Ascending aorta (tissue), 2 donors: ENCODE results near the gene FREM2. TPM values are rescaled to one million over a fixed set of nuclear protein-coding genes. Genes with fewer than 3 reads are reported as not detected.

ENCODE experiments used
- DNase-seq, 2 donors: peaks; one replicate each; pipeline ENCODE4 v3.0.0-alpha.2; 2019; ENCODE audit warnings: low spot score in 2 of 2
- H3K27ac ChIP-seq, 2 donors: fragments of 200-600 bp; sonication (generic); one replicate each; pipeline ENCODE4 v1.5.1; 2016 to 2017; ENCODE audit warnings: mild to moderate bottlenecking in 1 of 2
- H3K27me3 ChIP-seq: fragments of 200-600 bp; sonication (generic); one replicate; pipeline ENCODE4 v1.5.1; 2017
- H3K36me3 ChIP-seq, 2 donors: fragments of 200-600 bp; sonication (generic); one replicate each; pipeline ENCODE4 v1.5.1; 2016
- H3K4me1 ChIP-seq, 2 donors: fragments of 200-600 bp; sonication (generic); one replicate each; pipeline ENCODE4 v1.5.1; 2016 to 2017; ENCODE audit warnings: mild to moderate bottlenecking in 1 of 2
- H3K4me3 ChIP-seq, 2 donors: fragments of 200-600 bp; sonication (generic); one replicate each; pipeline ENCODE4 v1.5.1; 2016 to 2017; ENCODE audit warnings: mild to moderate bottlenecking in 1 of 2
- H3K9me3 ChIP-seq, 2 donors: fragments of 200-600 bp; sonication (generic); one replicate each; pipeline ENCODE4 v1.5.1; 2016
- CTCF ChIP-seq, 3 experiments: fragments of 200-600 bp in 2 of 3; fragments of 450-650 bp in 1 of 3; sonication (generic) in 2 of 3; IDR thresholded peaks; one replicate each; pipeline ENCODE4 v1.5.1; 2016 to 2019; ENCODE audit warnings: antibody characterized with exemption in 3 of 3, mild to moderate bottlenecking in 1 of 3, moderate library complexity in 1 of 3
- intact Hi-C: fragments of 100-400 bp; cut with DNase I; formaldehyde crosslinking; loops from one replicate; pipeline ENCODE4 v1.15.1; 2023
- total RNA-seq: library from RNA; depleted of rRNA; stranded (reverse); fragments of >200 nt; gene quantifications from one replicate; pipeline ENCODE4 v1.1.0, GENCODE V29; 2016

Gene FREM2
- total RNA-seq, 1 donor from 2014 or later, result not detected

DNA sequence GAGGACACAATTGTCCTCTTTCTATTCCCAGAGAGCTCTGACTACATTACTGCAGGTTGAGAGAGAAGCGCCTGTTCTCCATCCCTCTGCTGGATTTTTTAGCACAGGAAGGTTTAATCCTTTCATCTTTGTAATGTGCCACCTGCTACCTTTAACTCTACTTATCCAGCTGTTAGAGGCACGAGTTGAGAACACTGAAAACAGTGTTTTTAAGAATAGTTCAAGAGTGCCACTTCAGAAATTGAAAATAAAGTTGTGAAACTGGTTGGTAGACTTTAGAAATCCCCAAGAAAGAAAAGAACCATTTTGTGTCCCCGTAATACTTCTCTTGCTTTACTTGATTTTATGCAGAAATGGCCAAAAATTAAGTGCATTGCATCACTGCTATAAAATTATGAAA lies 20.6 kb downstream of the FREM2 start:
- intact Hi-C loops, result no loop called here
- no peak for DNase-seq
- TF ChIP-seq CTCF (IDR thresholded peaks at IDR 0.05), result no peak

DNA sequence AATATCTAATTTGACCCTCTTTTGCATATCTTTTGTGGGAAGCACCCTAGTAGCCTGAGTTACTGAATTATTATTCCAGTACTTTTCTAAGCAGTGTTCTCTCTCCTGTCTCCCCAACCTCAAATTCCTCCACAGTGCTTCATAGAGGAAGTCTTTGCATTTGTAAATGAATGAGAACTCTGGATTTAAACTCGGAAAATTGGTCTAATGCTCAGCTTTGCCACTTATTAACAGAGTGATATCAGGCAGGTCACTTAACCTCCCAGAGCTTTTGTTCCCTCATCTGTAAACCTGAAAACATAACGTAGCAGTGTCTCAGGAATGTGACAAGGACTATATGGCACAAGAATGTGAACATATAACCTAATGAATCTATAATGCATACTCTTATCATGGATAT lies 26.2 kb downstream of the FREM2 start:
- Histone ChIP-seq H3K27ac (no peak overlapping the region), H3K9me3 (no peaks in the 10 kb centered on the region), H3K36me3 (no peaks in the 10 kb centered on the region), H3K4me3 (no peak overlapping the region), H3K4me1 (no peaks in the 10 kb centered on the region), H3K27me3 (no peaks in the 10 kb centered on the region)
- TF ChIP-seq CTCF (IDR thresholded peaks at IDR 0.05), result no peak
- intact Hi-C loops, result no loop called here
- DNase-seq, result no peak

More for the DNA sequence above, 20.6 kb downstream of the FREM2 start:
- no peaks in the 10 kb centered on the region for H3K4me1 ChIP-seq
- H3K9me3 ChIP-seq, result no peaks in the 10 kb centered on the region
- no peak overlapping the region for H3K27ac ChIP-seq
- no peak overlapping the region for H3K4me3 ChIP-seq
- no peaks in the 10 kb centered on the region for H3K36me3 ChIP-seq
- H3K27me3 ChIP-seq, result no peaks in the 10 kb centered on the region

- Histone ChIP-seq H3K9me3 (no peaks in the 10 kb centered on the region), H3K4me3 (no peak overlapping the region), H3K27me3 (no peaks in the 10 kb centered on the region), H3K36me3 (no peaks in the 10 kb centered on the region), H3K4me1 (no peaks in the 10 kb centered on the region), H3K27ac (no peak overlapping the region)
- no peak for TF ChIP-seq CTCF (IDR thresholded peaks at IDR 0.05)
- intact Hi-C loops, result no loop called here
- DNase-seq, result no peak
Observed at GRCh38 chr13:38718374-38718773, 31.5 kb downstream of the FREM2 start.

DNA sequence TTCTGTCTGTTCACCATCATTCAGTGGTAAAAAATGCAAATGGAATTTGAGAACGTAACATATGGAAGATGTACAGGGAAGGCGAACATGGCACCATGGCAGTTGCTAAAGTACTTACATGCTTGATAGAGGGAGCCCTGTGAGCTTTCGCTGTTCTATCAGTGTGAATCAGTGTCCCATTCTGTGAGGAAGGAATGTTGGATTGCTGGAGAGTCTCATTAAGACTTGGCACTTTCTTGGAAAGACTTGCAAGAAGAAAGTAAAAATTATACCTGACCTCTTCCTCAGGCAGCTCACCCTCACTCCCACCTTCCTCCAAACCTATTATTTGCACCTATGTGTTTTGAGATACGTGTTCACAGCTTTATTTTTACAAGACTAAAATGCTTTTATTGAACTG lies 43.5 kb downstream of the FREM2 start:
- intact Hi-C loops, result no loop called here
- Histone ChIP-seq H3K4me3 (no peak overlapping the region), H3K36me3 (no peaks in the 10 kb centered on the region), H3K27me3 (no peaks in the 10 kb centered on the region), H3K4me1 (no peaks in the 10 kb centered on the region), H3K27ac (no peak overlapping the region), H3K9me3 (no peaks in the 10 kb centered on the region)
- TF ChIP-seq CTCF (IDR thresholded peaks at IDR 0.05), result no peak
- DNase-seq, result no peak

- Histone ChIP-seq H3K4me1 (no peaks in the 10 kb centered on the region), H3K27me3 (no peaks in the 10 kb centered on the region), H3K4me3 (no peak overlapping the region), H3K36me3 (no peaks in the 10 kb centered on the region), H3K9me3 (no peaks in the 10 kb centered on the region), H3K27ac (no peak overlapping the region)
- intact Hi-C loops, result no loop called here
- no peak for DNase-seq
- TF ChIP-seq CTCF (IDR thresholded peaks at IDR 0.05), result no peak
Observed at GRCh38 chr13:38733146-38733545, 46.3 kb downstream of the FREM2 start.
